Measurements from ENCODE around the gene EYA4.

DNA sequence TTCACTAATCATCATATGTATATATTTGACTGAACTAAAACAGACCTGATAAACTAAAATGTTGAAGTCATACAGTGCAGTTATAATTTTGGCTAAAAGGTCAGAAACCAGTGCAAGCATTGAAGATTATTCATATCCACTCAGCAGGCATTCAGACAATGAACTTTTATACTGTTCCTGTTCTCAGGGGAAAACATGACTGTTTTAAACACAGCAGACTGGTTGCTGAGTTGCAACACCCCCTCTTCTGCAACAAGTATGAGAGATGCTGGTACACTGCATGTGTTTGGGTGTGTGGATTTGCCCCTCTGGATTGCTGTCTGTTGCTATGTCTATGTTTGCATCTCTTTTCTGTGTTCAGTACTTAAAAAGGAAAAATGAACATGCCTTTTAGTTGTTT, 206.8 kb downstream of the EYA4 start:
- TF ChIP-seq, protein P1, sequence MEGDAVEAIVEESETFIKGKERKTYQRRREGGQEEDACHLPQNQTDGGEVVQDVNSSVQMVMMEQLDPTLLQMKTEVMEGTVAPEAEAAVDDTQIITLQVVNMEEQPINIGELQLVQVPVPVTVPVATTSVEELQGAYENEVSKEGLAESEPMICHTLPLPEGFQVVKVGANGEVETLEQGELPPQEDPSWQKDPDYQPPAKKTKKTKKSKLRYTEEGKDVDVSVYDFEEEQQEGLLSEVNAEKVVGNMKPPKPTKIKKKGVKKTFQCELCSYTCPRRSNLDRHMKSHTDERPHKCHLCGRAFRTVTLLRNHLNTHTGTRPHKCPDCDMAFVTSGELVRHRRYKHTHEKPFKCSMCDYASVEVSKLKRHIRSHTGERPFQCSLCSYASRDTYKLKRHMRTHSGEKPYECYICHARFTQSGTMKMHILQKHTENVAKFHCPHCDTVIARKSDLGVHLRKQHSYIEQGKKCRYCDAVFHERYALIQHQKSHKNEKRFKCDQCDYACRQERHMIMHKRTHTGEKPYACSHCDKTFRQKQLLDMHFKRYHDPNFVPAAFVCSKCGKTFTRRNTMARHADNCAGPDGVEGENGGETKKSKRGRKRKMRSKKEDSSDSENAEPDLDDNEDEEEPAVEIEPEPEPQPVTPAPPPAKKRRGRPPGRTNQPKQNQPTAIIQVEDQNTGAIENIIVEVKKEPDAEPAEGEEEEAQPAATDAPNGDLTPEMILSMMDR (IDR thresholded peaks at IDR 0.05), result no peak
- TF ChIP-seq POLR2AphosphoS5 (IDR thresholded peaks at IDR 0.05; ENCODE audit: low read depth, low read length), result no peak

All from Panc1 (cell line).